Umbilical cord (tissue), 2 donors: ENCODE data around the gene HMOX1. TPM values are rescaled to one million over a fixed set of nuclear protein-coding genes. Genes with fewer than 3 reads are reported as not detected.
A peak's percentile ranks its signal among the peaks of the same experiment; 100 is the strongest.

Experiments
- DNase-seq: peaks from one replicate; pipeline ENCODE4 v3.0.0-alpha.2; 2015; ENCODE audit warnings: low spot score
- total RNA-seq: library from RNA; depleted of rRNA; stranded (reverse); fragments of >200 nt; gene quantifications from one replicate; pipeline ENCODE4 v1.2.3, GENCODE V29; 2014; ENCODE audit warnings: low replicate concordance; ENCODE audit not compliant: insufficient read depth

Gene HMOX1
- total RNA-seq, 1 donor from 2014 or later, result 9.6 TPM

GRCh38 chr22:35350539-35351503 lies 30.1 kb upstream of the HMOX1 start:
- peak; percentile 96 for DNase-seq

GRCh38 chr22:35352214-35353111 lies 28.4 kb upstream of the HMOX1 start:
- DNase-seq, result peak; percentile 64

GRCh38 chr22:35353318-35353717 lies 27.6 kb upstream of the HMOX1 start:
- DNase-seq, result no peak

GRCh38 chr22:35354068-35354467 lies 26.8 kb upstream of the HMOX1 start:
- no peak for DNase-seq

GRCh38 chr22:35357883-35358621 lies 22.8 kb upstream of the HMOX1 start:
- DNase-seq, result no peak

- no peak for DNase-seq
Measured at GRCh38 chr22:35359380-35360065, 21.4 kb upstream of the HMOX1 start.

GRCh38 chr22:35361001-35361558 lies 19.8 kb upstream of the HMOX1 start:
- DNase-seq, result no peak

- DNase-seq, result no peak
Measured at GRCh38 chr22:35363566-35364086, 17.3 kb upstream of the HMOX1 start.

- peak; percentile 83 for DNase-seq
Measured at GRCh38 chr22:35364230-35364629, 16.7 kb upstream of the HMOX1 start.

GRCh38 chr22:35367331-35367886 lies 13.5 kb upstream of the HMOX1 start:
- no peak for DNase-seq

GRCh38 chr22:35368386-35368785 lies 12.5 kb upstream of the HMOX1 start:
- no peak for DNase-seq

- DNase-seq, result no peak
Measured at GRCh38 chr22:35369996-35370395, 10.9 kb upstream of the HMOX1 start.

- no peak for DNase-seq
Measured at GRCh38 chr22:35373781-35374180, 7.1 kb upstream of the HMOX1 start.

- peak; percentile 53 for DNase-seq
Measured at GRCh38 chr22:35375031-35375430, 5.9 kb upstream of the HMOX1 start.

GRCh38 chr22:35375526-35375925 lies 5.4 kb upstream of the HMOX1 start:
- DNase-seq, result peak; percentile 60

GRCh38 chr22:35376728-35377472 lies 4.0 kb upstream of the HMOX1 start:
- DNase-seq, result peak; percentile 97

GRCh38 chr22:35377735-35378134 lies 3.2 kb upstream of the HMOX1 start:
- DNase-seq, result no peak

- DNase-seq, result no peak
Measured at GRCh38 chr22:35378621-35379020, 2.3 kb upstream of the HMOX1 start.
